OCI-LY7 (cell line): ENCODE data around the gene ATP2A1. TPM values are rescaled to one million over a fixed set of nuclear protein-coding genes. Genes with fewer than 3 reads are reported as not detected.

Experiments
- BruUV-seq: library from RNA; stranded (reverse); fragments of 400-500 nt; replicated peaks from 2 replicates; lab custom pipeline; 2021; lab: Mats Ljungman, UMichigan
- CTCF ChIA-PET: fragments of 300-600 bp; sonication (Branson Sonifier 250); formaldehyde crosslinking; loops from one replicate; lab custom pipeline; 2022; ENCODE audit warnings: antibody characterized with exemption; ENCODE audit not compliant: unreplicated experiment; lab: Charles Lee
- POLR2A ChIA-PET: fragments of 300-600 bp; sonication (Branson Sonifier 250); formaldehyde crosslinking; loops from one replicate; lab custom pipeline; 2022; ENCODE audit warnings: antibody characterized with exemption; lab: Charles Lee
- DNase-seq: peaks from one replicate; pipeline ENCODE4 v3.0.0-alpha.2; 2015; ENCODE audit warnings: low spot score
- H2AFZ ChIP-seq: fragments of 200-600 bp; sonication (generic), shearing (Covaris generic); 2 replicates; pipeline ENCODE4 v1.6.1; 2014; ENCODE audit warnings: mild to moderate bottlenecking, antibody characterized with exemption, low read length, moderate library complexity
- H3K27ac ChIP-seq: fragments of 200-600 bp; sonication (generic); 2 replicates; pipeline ENCODE4 v1.5.1; 2014; ENCODE audit warnings: mixed run types, low read depth, mild to moderate bottlenecking, moderate library complexity, low read length, inconsistent platforms; ENCODE audit not compliant: poor library complexity, severe bottlenecking
- H3K36me3 ChIP-seq: fragments of 200-600 bp; sonication (generic); 2 replicates; pipeline ENCODE4 v1.6.1; 2014; ENCODE audit warnings: mild to moderate bottlenecking, antibody characterized with exemption, low read length, moderate library complexity, mixed read lengths; ENCODE audit not compliant: insufficient read depth
- H3K4me1 ChIP-seq: fragments of 200-600 bp; sonication (generic); 2 replicates; pipeline ENCODE4 v1.5.1; 2014; ENCODE audit warnings: mild to moderate bottlenecking, low read length; ENCODE audit not compliant: insufficient read depth, poor library complexity, severe bottlenecking
- H3K4me2 ChIP-seq: fragments of 200-600 bp; sonication (generic); 2 replicates; pipeline ENCODE4 v1.6.1; 2014; ENCODE audit warnings: mild to moderate bottlenecking, low read length
- H3K4me3 ChIP-seq: fragments of 200-600 bp; sonication (generic); 2 replicates; pipeline ENCODE4 v1.5.1; 2014; ENCODE audit warnings: mild to moderate bottlenecking, low read depth, low read length; ENCODE audit not compliant: poor library complexity, severe bottlenecking
- H3K79me2 ChIP-seq: fragments of 200-600 bp; sonication (generic); 2 replicates; pipeline ENCODE4 v1.6.1; 2016; ENCODE audit warnings: low read depth, mild to moderate bottlenecking, low read length, moderate library complexity, mixed read lengths; ENCODE audit not compliant: insufficient read depth
- H3K9me2 ChIP-seq: fragments of 200-600 bp; sonication (generic); 2 replicates; pipeline ENCODE4 v1.6.1; 2016; ENCODE audit warnings: mild to moderate bottlenecking, low read length, mixed read lengths; ENCODE audit not compliant: insufficient read depth
- H3K9me3 ChIP-seq: fragments of 200-600 bp; sonication (generic); 2 replicates; pipeline ENCODE4 v1.6.1; 2014; ENCODE audit warnings: mild to moderate bottlenecking, mixed run types, low read length, mixed read lengths
- H4K20me1 ChIP-seq: fragments of 200-600 bp; sonication (generic); 2 replicates; pipeline ENCODE4 v1.6.1; 2014; ENCODE audit warnings: mild to moderate bottlenecking, antibody characterized with exemption, low read length, moderate library complexity, mixed read lengths; ENCODE audit not compliant: insufficient read depth
- EZH2phosphoT487 ChIP-seq: fragments of 200-600 bp; sonication (generic); IDR thresholded peaks from 2 replicates; pipeline ENCODE4 v1.6.1; 2018; ENCODE audit warnings: low read depth, borderline replicate concordance, mild to moderate bottlenecking, mixed run types, antibody characterized with exemption, low read length, moderate library complexity, mixed read lengths
- intact Hi-C: fragments of 100-400 bp; cut with micrococcal nuclease; formaldehyde crosslinking; loops from one replicate; pipeline ENCODE4 v1.10.0; 2022; ENCODE audit not compliant: unreplicated experiment
- total RNA-seq, 2 experiments: library from RNA; depleted of rRNA in 1 of 2; stranded (reverse); fragments of >200 nt in 1 of 2; shearing (Covaris generic) in 1 of 2; gene quantifications; 2 replicates each; pipeline ENCODE4 v1.2.3, GENCODE V29; 2014 to 2022
- TF ChIP-seq, protein P1 (sequence below): fragments of 200-600 bp; sonication (generic); conservative IDR thresholded peaks from 2 replicates; pipeline ENCODE4 v1.5.1; 2014; ENCODE audit warnings: mild to moderate bottlenecking, antibody characterized with exemption, low read length, moderate library complexity, mixed read lengths

The ATP2A1 gene
- total RNA-seq, 2 experiments from 2014 or later = 5.0 TPM

GRCh38 chr16:28923231-28923587 lies 44.9 kb downstream of the ATP2A1 start:
- peak overlapping the region; percentile 77 for H3K4me3 ChIP-seq
- H3K27ac ChIP-seq = peak overlapping the region; percentile 100
- peaks cover 53% of the 10 kb centered on the region for H3K4me1 ChIP-seq
- peaks cover 29% of the 10 kb centered on the region; the same call in 1 of the 2 replicates for H3K79me2 ChIP-seq
- ChIA-PET CTCF (interaction anchor here (0.7 to 2.6 kb wide), 4 partner anchors 9 to 39 kb away, joined by 4 to 18 read pairs (median 12); no protein-coding TSS in a partner anchor), POLR2A (interaction anchor here (0.7 to 3.1 kb wide), 10 partner anchors 9 to 101 kb away, joined by 3 to 37 read pairs (median 6); partner anchors contain the start of genes ATXN2L, CD19 and SH2B1)
- peaks cover 6% of the 10 kb centered on the region; the same call in 1 of the 2 replicates for H3K9me3 ChIP-seq
- H3K36me3 ChIP-seq = peaks cover 47% of the 10 kb centered on the region
- H4K20me1 ChIP-seq = no peaks in the 10 kb centered on the region
- no peaks in the 10 kb centered on the region for H3K9me2 ChIP-seq
- H2AFZ ChIP-seq = no peak overlapping the region
- peak; percentile 47 for DNase-seq
- peak overlapping the region; percentile 100 for H3K4me2 ChIP-seq
- BruUV-seq = no TSS peak
- no peak for TF ChIP-seq EZH2phosphoT487
- TF ChIP-seq, protein P1, sequence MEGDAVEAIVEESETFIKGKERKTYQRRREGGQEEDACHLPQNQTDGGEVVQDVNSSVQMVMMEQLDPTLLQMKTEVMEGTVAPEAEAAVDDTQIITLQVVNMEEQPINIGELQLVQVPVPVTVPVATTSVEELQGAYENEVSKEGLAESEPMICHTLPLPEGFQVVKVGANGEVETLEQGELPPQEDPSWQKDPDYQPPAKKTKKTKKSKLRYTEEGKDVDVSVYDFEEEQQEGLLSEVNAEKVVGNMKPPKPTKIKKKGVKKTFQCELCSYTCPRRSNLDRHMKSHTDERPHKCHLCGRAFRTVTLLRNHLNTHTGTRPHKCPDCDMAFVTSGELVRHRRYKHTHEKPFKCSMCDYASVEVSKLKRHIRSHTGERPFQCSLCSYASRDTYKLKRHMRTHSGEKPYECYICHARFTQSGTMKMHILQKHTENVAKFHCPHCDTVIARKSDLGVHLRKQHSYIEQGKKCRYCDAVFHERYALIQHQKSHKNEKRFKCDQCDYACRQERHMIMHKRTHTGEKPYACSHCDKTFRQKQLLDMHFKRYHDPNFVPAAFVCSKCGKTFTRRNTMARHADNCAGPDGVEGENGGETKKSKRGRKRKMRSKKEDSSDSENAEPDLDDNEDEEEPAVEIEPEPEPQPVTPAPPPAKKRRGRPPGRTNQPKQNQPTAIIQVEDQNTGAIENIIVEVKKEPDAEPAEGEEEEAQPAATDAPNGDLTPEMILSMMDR = no peak
- intact Hi-C loops = no loop called here

GRCh38 chr16:28923652-28924398 lies 45.5 kb downstream of the ATP2A1 start:
- TSS peak; percentile 68 for BruUV-seq
- no peaks in the 10 kb centered on the region for H3K9me2 ChIP-seq
- peaks cover 6% of the 10 kb centered on the region; the same call in 1 of the 2 replicates for H3K9me3 ChIP-seq
- H3K27ac ChIP-seq = peak overlapping the region; percentile 100
- no peak overlapping the region for H2AFZ ChIP-seq
- DNase-seq = peak; percentile 94
- H3K4me2 ChIP-seq = peak overlapping the region; percentile 100
- no peak for TF ChIP-seq EZH2phosphoT487
- TF ChIP-seq, protein P1 = no peak
- intact Hi-C loops = loop anchor here (1.0 to 2.0 kb wide), 3 partner anchors 8 to 21 kb away; no protein-coding TSS in a partner anchor
- no peaks in the 10 kb centered on the region for H4K20me1 ChIP-seq
- peaks cover 41% of the 10 kb centered on the region for H3K36me3 ChIP-seq
- H3K4me1 ChIP-seq = peaks cover 59% of the 10 kb centered on the region
- H3K79me2 ChIP-seq = peaks cover 29% of the 10 kb centered on the region; the same call in 1 of the 2 replicates
- POLR2A ChIA-PET = interaction anchor here (0.6 to 3.1 kb wide), 13 partner anchors 8 to 112 kb away, joined by 3 to 37 read pairs (median 5); partner anchors contain the start of genes ATXN2L, CD19 and SH2B1
- CTCF ChIA-PET = interaction anchor here (0.7 to 2.6 kb wide), 5 partner anchors 9 to 39 kb away, joined by 4 to 18 read pairs (median 8); no protein-coding TSS in a partner anchor
- peak overlapping the region; percentile 77 for H3K4me3 ChIP-seq
